HepG2 (cell line): ENCODE data around the gene CYB5D1. TPM values are rescaled to one million over a fixed set of nuclear protein-coding genes. Genes with fewer than 3 reads are reported as not detected.

Source experiments
- FOXP1 ChIP-seq, 2 experiments: fragments of 450-650 bp in 1 of 2; IDR thresholded peaks; 2 replicates each; pipeline ENCODE4 v1.6.1; 2017 to 2018; ENCODE audit warnings: antibody characterized with exemption in 1 of 2
- GABPA ChIP-seq, 2 experiments: IDR thresholded peaks; 2 replicates each; pipeline ENCODE4 v1.6.1; 2011 to 2016; ENCODE audit warnings: low read depth in 2 of 2, low read length in 1 of 2, missing biosample characterization in 1 of 2, missing genetic modification characterization in 1 of 2
- GATAD2A ChIP-seq: IDR thresholded peaks from 2 replicates; pipeline ENCODE4 v1.6.1; 2016
- HNRNPH1 ChIP-seq: fragments of 200-400 bp; formaldehyde crosslinking; optimal IDR thresholded peaks from 2 replicates; pipeline ENCODE3; 2017; ENCODE audit warnings: mild to moderate bottlenecking, low read depth, low read length
- KLF9 ChIP-seq: IDR thresholded peaks from 2 replicates; pipeline ENCODE4 v1.6.1; 2016; ENCODE audit warnings: low read depth
- LRRFIP1 ChIP-seq: sonication (generic); formaldehyde crosslinking; conservative IDR thresholded peaks from 2 replicates; pipeline ENCODE4 v1.4.0; 2020; ENCODE audit warnings: missing genetic modification reagents
- MLXIP ChIP-seq: sonication (generic); formaldehyde crosslinking; IDR thresholded peaks from 2 replicates; pipeline ENCODE4 v1.9.0; 2021; ENCODE audit warnings: missing genetic modification reagents, borderline replicate concordance
- MTA3 ChIP-seq: sonication (generic); formaldehyde crosslinking; IDR thresholded peaks from 2 replicates; pipeline ENCODE4 v1.4.0; 2020; ENCODE audit warnings: missing genetic modification reagents
- NFE2L1 ChIP-seq: sonication (generic); formaldehyde crosslinking; IDR thresholded peaks from 2 replicates; pipeline ENCODE4 v1.4.0; 2020; ENCODE audit warnings: missing genetic modification reagents, mild to moderate bottlenecking, borderline replicate concordance
- RELA ChIP-seq: sonication (generic); formaldehyde crosslinking; IDR thresholded peaks from 2 replicates; pipeline ENCODE4 v1.4.0; 2020; ENCODE audit warnings: missing genetic modification reagents
- SNRNP70 ChIP-seq: fragments of 200-400 bp; formaldehyde crosslinking; IDR thresholded peaks from 2 replicates; pipeline ENCODE4 v1.6.1; 2017; ENCODE audit warnings: mild to moderate bottlenecking, low read depth, low read length, moderate library complexity
- THYN1 ChIP-seq: sonication (generic); formaldehyde crosslinking; IDR thresholded peaks from 2 replicates; pipeline ENCODE4 v1.8.1; 2023; ENCODE audit warnings: low read depth, mild to moderate bottlenecking, moderate library complexity, missing genetic modification reagents, borderline replicate concordance
- TRAFD1 ChIP-seq: sonication (generic); formaldehyde crosslinking; IDR thresholded peaks from 2 replicates; pipeline ENCODE4 v1.5.1; 2020; ENCODE audit warnings: missing genetic modification reagents, mild to moderate bottlenecking, borderline replicate concordance
- ZMAT3 ChIP-seq: sonication (generic); formaldehyde crosslinking; conservative IDR thresholded peaks from 2 replicates; pipeline ENCODE4 v1.7.0; 2021; ENCODE audit warnings: missing genetic modification reagents
- ZNF225 ChIP-seq: sonication (generic); formaldehyde crosslinking; IDR thresholded peaks from 2 replicates; pipeline ENCODE4 v1.4.0; 2020; ENCODE audit warnings: mild to moderate bottlenecking, missing genetic modification reagents
- ZNF33B ChIP-seq: sonication (generic); formaldehyde crosslinking; IDR thresholded peaks from 2 replicates; pipeline ENCODE4 v1.5.1; 2020; ENCODE audit warnings: mild to moderate bottlenecking, missing genetic modification reagents
- ZNF629 ChIP-seq: sonication (generic); formaldehyde crosslinking; conservative IDR thresholded peaks from 2 replicates; pipeline ENCODE4 v1.5.0; 2020; ENCODE audit warnings: missing genetic modification reagents
- ZNF781 ChIP-seq: sonication (generic); formaldehyde crosslinking; IDR thresholded peaks from 2 replicates; pipeline ENCODE4 v1.5.1; 2020; ENCODE audit warnings: borderline replicate concordance, mild to moderate bottlenecking, missing genetic modification reagents; ENCODE audit errors: not compliant biosample characterization
- ZNF83 ChIP-seq: sonication (generic); formaldehyde crosslinking; IDR thresholded peaks from 2 replicates; pipeline ENCODE4 v1.4.0; 2020; ENCODE audit warnings: missing genetic modification reagents, mild to moderate bottlenecking, borderline replicate concordance
- ZUFSP ChIP-seq: sonication (generic); formaldehyde crosslinking; IDR thresholded peaks from 2 replicates; pipeline ENCODE4 v1.9.0; 2021; ENCODE audit warnings: missing genetic modification reagents, mild to moderate bottlenecking, borderline replicate concordance
- polyA plus RNA-seq, 8 experiments: library from polyadenylated mRNA; depleted of rRNA in 3 of 8; stranded (reverse) in 7 of 8; unstranded in 1 of 8; fragments of >200 nt; fragmentation: Illumina TruSeq in 4 of 8; extraction: Trizol in 4 of 8; gene quantifications; 2 replicates each; pipeline versions ENCODE4 v1.2.1 to v1.2.3, GENCODE V29; 2011 to 2016; ENCODE audit warnings: low read depth in 4 of 8, missing spikeins in 1 of 8, mixed read lengths in 1 of 8; ENCODE audit not compliant: insufficient read depth in 1 of 8
- total RNA-seq, 5 experiments: library from RNA; depleted of rRNA; stranded (reverse); fragments of >200 nt; fragmentation: Illumina TruSeq; extraction: Trizol; gene quantifications; 2 replicates each; pipeline ENCODE4 v1.2.3, GENCODE V29; 2016; ENCODE audit warnings: low read depth in 1 of 5

Gene CYB5D1
- total and polyA plus RNA-seq, 2 of the 13 experiments (the other 11 are each of a cell fraction or from before 2014, with no cell fraction given) = 8.9 to 17.0 TPM

- TF ChIP-seq ZUFSP (CRISPR knock-in tag) (no peak), ZNF33B (no peak), GATAD2A (CRISPR knock-in tag) (peak; percentile 18; the same call in 1 of the 2 replicates), THYN1 (no peak), NFE2L1 (no peak), FOXP1 (IDR thresholded peaks at IDR 0.05) (no peak), FOXP1 (CRISPR knock-in tag; IDR thresholded peaks at IDR 0.05) (no peak), ZNF83 (CRISPR knock-in tag) (no peak), GABPA (IDR thresholded peaks at IDR 0.05; ENCODE audit: low read depth, low read length) (no peak), GABPA (CRISPR knock-in tag; IDR thresholded peaks at IDR 0.05; ENCODE audit: low read depth) (no peak), TRAFD1 (no peak), HNRNPH1 (no peak), ZNF225 (CRISPR knock-in tag) (no peak), KLF9 (CRISPR knock-in tag) (no peak), ZNF629 (no peak), ZNF781 (CRISPR knock-in tag) (no peak), LRRFIP1 (CRISPR knock-in tag) (no peak), MLXIP (no peak), RELA (CRISPR knock-in tag) (no peak), ZMAT3 (CRISPR knock-in tag) (0 out of 2 replicates have a peak, but pooled peaks have one; percentile 53), MTA3 (CRISPR knock-in tag) (no peak), SNRNP70 (no peak)
These were observed 13.3 kb upstream of the CYB5D1 start (continued) for GRCh38 chr17:7844292-7845154.
